ENCODE results near the gene TMCO4. TPM values are rescaled to one million over a fixed set of nuclear protein-coding genes. Genes with fewer than 3 reads are reported as not detected.
"Not testable (repeated sequence)": the region's sequence is repeated elsewhere in the genome, so short reads cannot be mapped to it uniquely, and the experiment has no call there.

Gene TMCO4
- total RNA-seq, 1 donor, result 27.5 TPM

DNA sequence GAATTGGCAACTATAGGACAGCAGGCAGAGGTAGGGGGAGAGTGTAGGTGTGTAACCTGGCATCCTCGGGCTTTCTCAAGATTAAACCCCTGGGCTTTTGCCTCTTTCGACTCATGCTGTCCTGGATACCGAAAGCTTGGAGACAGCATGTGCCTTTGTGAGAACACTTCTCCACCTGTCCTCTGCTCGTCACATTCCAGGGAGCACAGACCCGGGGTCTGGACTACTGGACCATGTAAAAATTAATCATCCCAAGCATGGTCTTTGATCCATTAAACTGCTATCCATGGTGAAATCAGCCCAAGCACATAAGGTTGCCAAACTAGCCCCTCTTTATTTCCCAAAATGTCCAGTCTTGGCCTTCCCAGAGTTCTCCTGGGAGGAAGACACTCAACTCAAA, 24.3 kb upstream of the TMCO4 start:
- Histone ChIP-seq H3K27me3 (ENCODE audit: insufficient read depth, low read length) (peaks cover 7% of the 10 kb centered on the region), H4K20me1 (ENCODE audit: insufficient read depth, low read length) (no peaks in the 10 kb centered on the region), H3K4me2 (ENCODE audit: insufficient read depth, low read length) (no peak overlapping the region), H3K9me3 (ENCODE audit: low read depth, low read length) (no peaks in the 10 kb centered on the region), H3K79me2 (ENCODE audit: insufficient read depth, low read length) (no peaks in the 10 kb centered on the region), H3K4me1 (ENCODE audit: insufficient read depth, low read length) (no peaks in the 10 kb centered on the region), H3K4me3 (ENCODE audit: insufficient read depth, low read length) (no peak overlapping the region), H2AFZ (ENCODE audit: low read length) (no peak overlapping the region), H3K27ac (ENCODE audit: low read depth, low read length) (no peak overlapping the region), H3K36me3 (ENCODE audit: insufficient read depth, low read length) (no peaks in the 10 kb centered on the region)
- DNase-seq (ENCODE audit: insufficient read length, low spot score, missing footprints), result no peak
- TF ChIP-seq, protein P1, sequence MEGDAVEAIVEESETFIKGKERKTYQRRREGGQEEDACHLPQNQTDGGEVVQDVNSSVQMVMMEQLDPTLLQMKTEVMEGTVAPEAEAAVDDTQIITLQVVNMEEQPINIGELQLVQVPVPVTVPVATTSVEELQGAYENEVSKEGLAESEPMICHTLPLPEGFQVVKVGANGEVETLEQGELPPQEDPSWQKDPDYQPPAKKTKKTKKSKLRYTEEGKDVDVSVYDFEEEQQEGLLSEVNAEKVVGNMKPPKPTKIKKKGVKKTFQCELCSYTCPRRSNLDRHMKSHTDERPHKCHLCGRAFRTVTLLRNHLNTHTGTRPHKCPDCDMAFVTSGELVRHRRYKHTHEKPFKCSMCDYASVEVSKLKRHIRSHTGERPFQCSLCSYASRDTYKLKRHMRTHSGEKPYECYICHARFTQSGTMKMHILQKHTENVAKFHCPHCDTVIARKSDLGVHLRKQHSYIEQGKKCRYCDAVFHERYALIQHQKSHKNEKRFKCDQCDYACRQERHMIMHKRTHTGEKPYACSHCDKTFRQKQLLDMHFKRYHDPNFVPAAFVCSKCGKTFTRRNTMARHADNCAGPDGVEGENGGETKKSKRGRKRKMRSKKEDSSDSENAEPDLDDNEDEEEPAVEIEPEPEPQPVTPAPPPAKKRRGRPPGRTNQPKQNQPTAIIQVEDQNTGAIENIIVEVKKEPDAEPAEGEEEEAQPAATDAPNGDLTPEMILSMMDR (IDR thresholded peaks at IDR 0.05; ENCODE audit: extremely low read depth, low read depth, low read length), result no peak

- Histone ChIP-seq H4K20me1 (ENCODE audit: insufficient read depth, low read length) (no peaks in the 10 kb centered on the region), H3K36me3 (ENCODE audit: insufficient read depth, low read length) (no peaks in the 10 kb centered on the region), H3K9me3 (ENCODE audit: low read depth, low read length) (no peaks in the 10 kb centered on the region), H2AFZ (ENCODE audit: low read length) (no peak overlapping the region), H3K79me2 (ENCODE audit: insufficient read depth, low read length) (no peaks in the 10 kb centered on the region), H3K27me3 (ENCODE audit: insufficient read depth, low read length) (peaks cover 11% of the 10 kb centered on the region), H3K4me3 (ENCODE audit: insufficient read depth, low read length) (no peak overlapping the region), H3K27ac (ENCODE audit: low read depth, low read length) (no peak overlapping the region), H3K4me1 (ENCODE audit: insufficient read depth, low read length) (no peaks in the 10 kb centered on the region), H3K4me2 (ENCODE audit: insufficient read depth, low read length) (no peak overlapping the region)
- TF ChIP-seq, protein P1 (IDR thresholded peaks at IDR 0.05; ENCODE audit: extremely low read depth, low read depth, low read length), result no peak
- no peak for DNase-seq (ENCODE audit: insufficient read length, low spot score, missing footprints)
These were observed 20.0 kb upstream of the TMCO4 start for GRCh38 chr1:19819701-19820100.

- no peak overlapping the region for H3K27ac ChIP-seq (ENCODE audit: low read depth, low read length)
- DNase-seq (ENCODE audit: insufficient read length, low spot score, missing footprints), result no peak
- H3K27me3 ChIP-seq (ENCODE audit: insufficient read depth, low read length), result peaks cover 11% of the 10 kb centered on the region
- no peaks in the 10 kb centered on the region for H3K79me2 ChIP-seq (ENCODE audit: insufficient read depth, low read length)
- H3K9me3 ChIP-seq (ENCODE audit: low read depth, low read length), result no peaks in the 10 kb centered on the region
- H4K20me1 ChIP-seq (ENCODE audit: insufficient read depth, low read length), result no peaks in the 10 kb centered on the region
- no peak overlapping the region for H2AFZ ChIP-seq (ENCODE audit: low read length)
- H3K36me3 ChIP-seq (ENCODE audit: insufficient read depth, low read length), result no peaks in the 10 kb centered on the region
- no peak overlapping the region for H3K4me3 ChIP-seq (ENCODE audit: insufficient read depth, low read length)
- H3K4me1 ChIP-seq (ENCODE audit: insufficient read depth, low read length), result no peaks in the 10 kb centered on the region
- TF ChIP-seq, protein P1 (IDR thresholded peaks at IDR 0.05; ENCODE audit: extremely low read depth, low read depth, low read length), result no peak
- H3K4me2 ChIP-seq (ENCODE audit: insufficient read depth, low read length), result no peak overlapping the region
These were observed 18.6 kb upstream of the TMCO4 start for GRCh38 chr1:19818324-19818723.

GRCh38 chr1:19817160-19817559, 17.4 kb upstream of the TMCO4 start:
- TF ChIP-seq, protein P1 (IDR thresholded peaks at IDR 0.05; ENCODE audit: extremely low read depth, low read depth, low read length), result no peak
- no peaks in the 10 kb centered on the region for H3K36me3 ChIP-seq (ENCODE audit: insufficient read depth, low read length)
- H3K9me3 ChIP-seq (ENCODE audit: low read depth, low read length), result no peaks in the 10 kb centered on the region
- no peak for DNase-seq (ENCODE audit: insufficient read length, low spot score, missing footprints)
- H3K4me2 ChIP-seq (ENCODE audit: insufficient read depth, low read length), result no peak overlapping the region
- no peak overlapping the region for H3K4me3 ChIP-seq (ENCODE audit: insufficient read depth, low read length)
- no peaks in the 10 kb centered on the region for H3K4me1 ChIP-seq (ENCODE audit: insufficient read depth, low read length)
- peaks cover 7% of the 10 kb centered on the region for H3K27me3 ChIP-seq (ENCODE audit: insufficient read depth, low read length)
- H3K79me2 ChIP-seq (ENCODE audit: insufficient read depth, low read length), result no peaks in the 10 kb centered on the region
- H3K27ac ChIP-seq (ENCODE audit: low read depth, low read length), result no peak overlapping the region
- no peaks in the 10 kb centered on the region for H4K20me1 ChIP-seq (ENCODE audit: insufficient read depth, low read length)
- H2AFZ ChIP-seq (ENCODE audit: low read length), result no peak overlapping the region

- not testable (repeated sequence) for H2AFZ ChIP-seq (ENCODE audit: low read length); DNase-seq (ENCODE audit: insufficient read length, low spot score, missing footprints); H3K79me2 ChIP-seq (ENCODE audit: insufficient read depth, low read length); H3K27me3 ChIP-seq (ENCODE audit: insufficient read depth, low read length); H3K27ac ChIP-seq (ENCODE audit: low read depth, low read length); H3K9me3 ChIP-seq (ENCODE audit: low read depth, low read length); H3K4me3 ChIP-seq (ENCODE audit: insufficient read depth, low read length); H3K4me2 ChIP-seq (ENCODE audit: insufficient read depth, low read length); H4K20me1 ChIP-seq (ENCODE audit: insufficient read depth, low read length); H3K4me1 ChIP-seq (ENCODE audit: insufficient read depth, low read length); H3K36me3 ChIP-seq (ENCODE audit: insufficient read depth, low read length)
These were observed 17.0 kb upstream of the TMCO4 start for GRCh38 chr1:19816737-19817086.

Data from osteoblast (primary cell).